Measurements from ENCODE around the gene XRCC3.

The XRCC3 gene
- total RNA-seq: 5.6 to 10.2 (median 9.5) reads per million in 4 donors

GRCh38 chr14:103715052-103716000 is at the start of gene XRCC3, which contains the start of gene ZFYVE21:
Gene XRCC3, minus strand, starts transcription at chr14:103715451. Its CDS starts 4,364 bp downstream, at chr14:103711087.
Gene ZFYVE21, plus strand, starts transcription at chr14:103715810. Its CDS starts 32 bp downstream, at chr14:103715842.
- peak; percentile 98 to 99 (median 99) for DNase-seq

- no peak for DNase-seq
Measured at GRCh38 chr14:103763730-103764488, 48.7 kb upstream of the XRCC3 start.

GRCh38 chr14:103762541-103762940 is 47.3 kb upstream of the XRCC3 start:
- no peak for DNase-seq

GRCh38 chr14:103762036-103762435 is 46.8 kb upstream of the XRCC3 start:
- DNase-seq: no peak

GRCh38 chr14:103758059-103758776 is 43.0 kb upstream of the XRCC3 start:
- no peak for DNase-seq

GRCh38 chr14:103755060-103755459 is 39.8 kb upstream of the XRCC3 start:
- DNase-seq: no peak

GRCh38 chr14:103753774-103754173 is 38.5 kb upstream of the XRCC3 start:
- DNase-seq: no peak

- no peak for DNase-seq
Measured at GRCh38 chr14:103749860-103750259, 34.6 kb upstream of the XRCC3 start.

GRCh38 chr14:103749452-103749851 is 34.2 kb upstream of the XRCC3 start:
- DNase-seq: no peak

- peak in 2 of 5 donors; percentile 29 to 51 for DNase-seq
Measured at GRCh38 chr14:103748534-103748857, 33.2 kb upstream of the XRCC3 start.

- no peak for DNase-seq
Measured at GRCh38 chr14:103746701-103747100, 31.4 kb upstream of the XRCC3 start.

GRCh38 chr14:103745424-103745823 is 30.2 kb upstream of the XRCC3 start:
- no peak for DNase-seq

GRCh38 chr14:103744621-103745395 is 29.6 kb upstream of the XRCC3 start:
- no peak for DNase-seq

- no peak for DNase-seq
Measured at GRCh38 chr14:103743691-103744090, 28.4 kb upstream of the XRCC3 start.

- DNase-seq: no peak
Measured at GRCh38 chr14:103742499-103743255, 27.4 kb upstream of the XRCC3 start.

- no peak for DNase-seq
Measured at GRCh38 chr14:103741876-103742275, 26.6 kb upstream of the XRCC3 start.

- no peak for DNase-seq
Measured at GRCh38 chr14:103740991-103741689, 25.9 kb upstream of the XRCC3 start.

- DNase-seq: no peak
Measured at GRCh38 chr14:103739793-103740501, 24.7 kb upstream of the XRCC3 start.

GRCh38 chr14:103739466-103739792 is 24.2 kb upstream of the XRCC3 start:
- no peak for DNase-seq
